CD4-positive, alpha-beta memory T cell (primary cell): ENCODE results near the gene ZSCAN22. TPM values are rescaled to one million over a fixed set of nuclear protein-coding genes. Genes with fewer than 3 reads are reported as not detected.

Experiments
- CTCF ChIA-PET: fragments of 350-600 bp; sonication (Branson Sonifier 250); formaldehyde crosslinking; loops from one replicate; lab custom pipeline; 2021; ENCODE audit warnings: inconsistent platforms; ENCODE audit not compliant: partially characterized antibody; lab: Charles Lee
- POLR2A ChIA-PET: fragments of 350-600 bp; sonication (Branson Sonifier 250); formaldehyde crosslinking; loops from one replicate; lab custom pipeline; 2021; ENCODE audit not compliant: partially characterized antibody; lab: Charles Lee
- DNase-seq, 5 donors: peaks; one replicate each; pipeline versions ENCODE4 v3.0.0 to v3.0.0-alpha.2; 2020 to 2022; ENCODE audit warnings: mixed read lengths in 1 of 5
- H3K27ac ChIP-seq: one replicate; pipeline ENCODE4 v1.7.0; 2013; ENCODE audit warnings: low read depth, low read length
- H3K27me3 ChIP-seq: 2 replicates; pipeline ENCODE4 v1.7.0; 2013; ENCODE audit warnings: mild to moderate bottlenecking, low read length, moderate library complexity; ENCODE audit not compliant: insufficient read depth
- H3K36me3 ChIP-seq: 2 replicates; pipeline ENCODE4 v1.7.0; 2013; ENCODE audit warnings: mild to moderate bottlenecking, low read length, moderate library complexity; ENCODE audit not compliant: insufficient read depth
- H3K4me1 ChIP-seq: 2 replicates; pipeline ENCODE4 v1.7.0; 2013; ENCODE audit warnings: mild to moderate bottlenecking, low read length, moderate library complexity; ENCODE audit not compliant: insufficient read depth
- H3K4me3 ChIP-seq, 2 donors: one replicate each; pipeline ENCODE4 v1.7.0; 2013; ENCODE audit warnings: low read length in 2 of 2, mild to moderate bottlenecking in 1 of 2
- H3K9me3 ChIP-seq, 2 donors: one replicate each; pipeline ENCODE4 v1.7.0; 2013; ENCODE audit warnings: low read length in 2 of 2, control low read depth in 1 of 2; ENCODE audit not compliant: control insufficient read depth in 1 of 2
- H3K27ac Mint-ChIP-seq, 7 donors: one replicate each; pipeline ENCODE4 v1.8.0; 2020 to 2021; ENCODE audit warnings: mixed read lengths in 7 of 7, mild to moderate bottlenecking in 6 of 7, inconsistent platforms in 3 of 7, moderate library complexity in 3 of 7
- H3K27me3 Mint-ChIP-seq, 2 donors: one replicate each; pipeline ENCODE4 v1.8.0; 2020 to 2021; ENCODE audit warnings: mixed read lengths in 2 of 2
- H3K36me3 Mint-ChIP-seq, 2 donors: one replicate each; pipeline ENCODE4 v1.8.0; 2020 to 2021; ENCODE audit warnings: mixed read lengths in 2 of 2, inconsistent platforms in 1 of 2, mild to moderate bottlenecking in 1 of 2
- H3K4me1 Mint-ChIP-seq, 4 donors: one replicate each; pipeline ENCODE4 v1.8.0; 2020 to 2021; ENCODE audit warnings: mixed read lengths in 4 of 4, mild to moderate bottlenecking in 1 of 4
- H3K4me3 Mint-ChIP-seq, 8 donors: one replicate each; pipeline ENCODE4 v1.8.0; 2020 to 2021; ENCODE audit warnings: mixed read lengths in 8 of 8, mild to moderate bottlenecking in 7 of 8, moderate library complexity in 6 of 8, inconsistent platforms in 3 of 8
- H3K9me3 Mint-ChIP-seq, 8 donors: one replicate each; pipeline ENCODE4 v1.8.0; 2020 to 2021; ENCODE audit warnings: mixed read lengths in 8 of 8, mild to moderate bottlenecking in 5 of 8, inconsistent platforms in 3 of 8, moderate library complexity in 1 of 8
- intact Hi-C: fragments of 100-400 bp; cut with micrococcal nuclease; formaldehyde crosslinking; loops from one replicate; pipeline ENCODE4 v1.15.1; 2023
- polyA plus RNA-seq, 2 donors: library from polyadenylated mRNA; unstranded; fragments of 300-500 nt; fragmentation: Illumina TruSeq; gene quantifications; one replicate each; pipeline ENCODE4 v1.2.3, GENCODE V29; 2021
- total RNA-seq, 2 experiments: library from RNA; stranded (reverse); gene quantifications; one replicate each; pipeline ENCODE4 v1.2.3, GENCODE V29; 2021

The ZSCAN22 gene
- total and polyA plus RNA-seq, 4 experiments from 2014 or later, result 0.36 to 5.3 (median 4.2) TPM

DNA sequence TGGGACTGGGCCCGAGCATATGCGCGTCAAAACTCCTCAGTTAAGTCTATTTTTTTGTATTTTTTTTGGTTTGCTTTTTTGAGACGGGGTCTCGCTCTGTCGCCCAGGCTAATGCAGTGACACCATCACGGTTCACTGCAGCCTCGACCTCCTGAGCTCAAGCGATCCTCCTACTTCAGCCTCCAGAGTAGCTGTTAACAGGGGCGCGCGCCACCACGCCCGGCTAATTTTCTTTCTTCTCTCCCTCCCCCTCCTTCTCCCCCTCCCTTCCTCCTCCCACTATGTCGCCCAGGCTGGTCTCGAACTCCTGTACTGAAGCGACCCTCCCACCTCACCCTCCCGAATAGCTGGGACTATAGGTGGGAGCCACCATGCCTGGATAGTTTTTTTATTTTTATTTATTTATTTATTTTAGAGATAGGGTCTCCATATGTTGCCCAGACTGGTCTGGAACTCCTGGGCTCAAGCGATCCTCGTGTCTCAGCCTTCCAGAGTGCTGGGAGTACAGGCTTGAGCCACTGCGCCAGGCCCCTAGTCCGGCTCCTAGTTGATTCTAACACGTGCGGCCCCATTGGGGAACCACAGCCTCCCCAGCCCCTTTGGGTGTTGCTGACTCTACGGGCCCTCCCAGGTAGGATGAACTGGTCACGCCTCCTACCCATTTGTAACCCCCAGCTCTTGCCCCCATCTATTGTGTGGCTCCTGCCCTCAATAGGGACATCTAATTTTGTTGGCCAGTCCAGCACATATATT is 54.8 kb downstream of the ZSCAN22 start:
- intact Hi-C loops, result loop anchor here (1.0 to 10.0 kb wide), 13 partner anchors 19 to 198 kb away; partner anchors contain the start of genes ERVK3-1, ZNF132, ZNF274 and ZNF324
- peak overlapping the region; percentile 91 to 97 (median 94) for H3K4me3 Mint-ChIP-seq
- Histone ChIP-seq H3K4me1 (peaks cover 32% of the 10 kb centered on the region), H3K4me3 (peak overlapping the region; percentile 61 to 85), H3K36me3 (no peaks in the 10 kb centered on the region), H3K27me3 (no peaks in the 10 kb centered on the region), H3K27ac (peak overlapping the region; percentile 89), H3K9me3 (no peaks in the 10 kb centered on the region)
- H3K4me1 Mint-ChIP-seq, result peaks cover 20 to 47% (median 30%) of the 10 kb centered on the region in 4 donors
- H3K27me3 Mint-ChIP-seq, result no peaks in the 10 kb centered on the region
- H3K27ac Mint-ChIP-seq, result peak overlapping the region; percentile 84 to 98 (median 97)
- H3K9me3 Mint-ChIP-seq, result peaks cover 0 to 2% (median 0%) of the 10 kb centered on the region in 8 donors
- ChIA-PET CTCF (interaction anchor here (1.0 to 1.1 kb wide), 2 partner anchors 19 to 74 kb away, joined by 3 to 4 read pairs; partner anchors contain the start of gene ZNF497), POLR2A (interaction anchor here (0.6 to 3.6 kb wide), 12 partner anchors 8 to 162 kb away, joined by 3 to 44 read pairs (median 5); partner anchors contain the start of genes TRIM28, ZBTB45, ZNF324B and ZNF497)
- DNase-seq, result no peak
- H3K36me3 Mint-ChIP-seq, result peaks cover 0 to 4% of the 10 kb centered on the region in 2 donors

DNA sequence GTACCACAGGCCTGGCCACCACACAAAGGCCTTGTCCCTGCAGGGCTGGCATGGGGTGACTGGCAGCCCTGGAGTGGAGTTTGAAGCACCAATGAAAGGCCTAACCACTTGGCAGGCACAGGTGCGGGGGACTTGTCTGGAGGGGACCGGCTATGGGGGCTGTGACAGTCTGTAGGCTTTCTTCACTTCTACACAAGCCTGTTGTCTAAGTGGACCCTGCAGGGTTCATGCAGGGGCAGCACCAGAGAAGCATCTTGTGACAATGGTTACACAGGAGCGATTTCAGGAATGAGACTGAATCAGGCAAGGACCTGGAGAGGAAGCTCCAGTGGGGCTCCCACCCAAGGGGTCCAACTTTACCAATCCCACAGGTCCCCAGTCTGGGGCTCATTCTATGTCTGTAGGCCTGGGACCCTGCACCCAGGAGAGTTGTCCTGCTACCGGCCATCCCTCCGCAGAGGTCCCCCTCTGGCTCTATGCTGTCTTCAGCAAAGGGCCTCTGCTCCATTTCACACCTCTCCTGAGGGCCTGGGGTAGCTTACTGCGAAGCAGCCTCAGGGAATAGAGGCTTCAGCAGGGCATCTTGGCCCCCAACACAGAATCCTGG is 56.3 kb downstream of the ZSCAN22 start:
- Histone ChIP-seq H3K36me3 (peaks cover under 1% of the 10 kb centered on the region), H3K9me3 (no peaks in the 10 kb centered on the region), H3K27ac (no peak overlapping the region), H3K4me1 (peaks cover 39% of the 10 kb centered on the region), H3K4me3 (no peak overlapping the region), H3K27me3 (no peaks in the 10 kb centered on the region)
- POLR2A ChIA-PET, result interaction anchor here (1.5 kb wide), 1 partner anchor 10 kb away, joined by 3 read pairs; no protein-coding TSS in a partner anchor
- CTCF ChIA-PET, result no interaction called here
- Mint-ChIP-seq H3K9me3 (peaks cover 0 to 2% (median 0%) of the 10 kb centered on the region in 8 donors), H3K27me3 (no peaks in the 10 kb centered on the region), H3K36me3 (peaks cover 3 to 16% of the 10 kb centered on the region in 2 donors), H3K4me1 (peaks cover 26 to 61% (median 39%) of the 10 kb centered on the region in 4 donors), H3K4me3 (peak overlapping the region in 6 of 8 donors; percentile 26 to 61 (median 36)), H3K27ac (peak overlapping the region in 4 of 7 donors; percentile 4 to 77 (median 66))
- intact Hi-C loops, result loop anchor here (10.0 kb wide), 1 partner anchor 158 kb away; the partner anchor contains the start of gene ZNF544
- no peak for DNase-seq

DNA sequence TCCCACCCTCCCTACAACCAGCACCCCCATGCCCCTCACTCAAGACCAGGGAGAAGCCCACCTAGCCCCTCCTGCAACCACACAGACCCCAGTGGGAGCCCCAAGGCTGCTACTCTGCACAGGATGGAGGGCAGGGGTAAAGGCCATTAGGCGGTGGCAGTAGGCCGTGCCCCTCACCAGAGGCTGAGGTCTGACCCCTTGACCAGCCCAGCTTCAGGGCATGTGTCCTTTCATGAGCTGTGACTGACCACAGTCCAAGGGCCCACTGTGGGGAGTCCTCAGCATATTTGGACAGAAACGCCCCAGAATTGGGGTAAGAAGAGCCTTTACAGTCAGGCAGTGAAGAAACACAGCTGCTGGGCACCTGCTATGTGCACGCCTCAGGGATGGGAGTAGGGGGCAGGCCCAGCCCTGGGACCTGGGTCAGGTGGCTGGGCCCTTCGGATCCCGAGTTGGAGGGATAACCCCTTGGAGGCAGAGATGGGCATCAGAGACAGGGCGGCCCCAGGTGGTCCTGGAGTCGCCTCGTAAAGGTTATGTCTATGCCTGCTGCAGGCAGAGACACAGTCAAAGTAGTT is 58.6 kb downstream of the ZSCAN22 start:
- CTCF ChIA-PET, result no interaction called here
- Mint-ChIP-seq H3K4me1 (peaks cover 24 to 59% (median 40%) of the 10 kb centered on the region in 4 donors), H3K27me3 (no peaks in the 10 kb centered on the region), H3K27ac (peak overlapping the region; percentile 96 to 98 (median 98)), H3K36me3 (peaks cover 17 to 30% of the 10 kb centered on the region in 2 donors), H3K4me3 (peak overlapping the region; percentile 93 to 99 (median 96)), H3K9me3 (peaks cover 0 to 2% (median 0%) of the 10 kb centered on the region in 8 donors)
- H3K9me3 ChIP-seq, result no peaks in the 10 kb centered on the region
- peak overlapping the region; percentile 89 for H3K27ac ChIP-seq
- POLR2A ChIA-PET, result interaction anchor here (1.0 to 3.2 kb wide), 8 partner anchors 12 to 107 kb away, joined by 3 to 30 read pairs (median 4); partner anchors contain the start of genes ERVK3-1, ZNF446, ZNF497 and ZNF584
- peaks cover 39% of the 10 kb centered on the region for H3K4me1 ChIP-seq
- intact Hi-C loops, result loop anchor here (10.0 kb wide), 1 partner anchor 161 kb away; the partner anchor contains the start of gene ZNF544
- H3K4me3 ChIP-seq, result peak overlapping the region in 1 of 2 donors; percentile 56
- H3K27me3 ChIP-seq, result no peaks in the 10 kb centered on the region
- DNase-seq, result no peak
- H3K36me3 ChIP-seq, result peaks cover 11% of the 10 kb centered on the region

DNA sequence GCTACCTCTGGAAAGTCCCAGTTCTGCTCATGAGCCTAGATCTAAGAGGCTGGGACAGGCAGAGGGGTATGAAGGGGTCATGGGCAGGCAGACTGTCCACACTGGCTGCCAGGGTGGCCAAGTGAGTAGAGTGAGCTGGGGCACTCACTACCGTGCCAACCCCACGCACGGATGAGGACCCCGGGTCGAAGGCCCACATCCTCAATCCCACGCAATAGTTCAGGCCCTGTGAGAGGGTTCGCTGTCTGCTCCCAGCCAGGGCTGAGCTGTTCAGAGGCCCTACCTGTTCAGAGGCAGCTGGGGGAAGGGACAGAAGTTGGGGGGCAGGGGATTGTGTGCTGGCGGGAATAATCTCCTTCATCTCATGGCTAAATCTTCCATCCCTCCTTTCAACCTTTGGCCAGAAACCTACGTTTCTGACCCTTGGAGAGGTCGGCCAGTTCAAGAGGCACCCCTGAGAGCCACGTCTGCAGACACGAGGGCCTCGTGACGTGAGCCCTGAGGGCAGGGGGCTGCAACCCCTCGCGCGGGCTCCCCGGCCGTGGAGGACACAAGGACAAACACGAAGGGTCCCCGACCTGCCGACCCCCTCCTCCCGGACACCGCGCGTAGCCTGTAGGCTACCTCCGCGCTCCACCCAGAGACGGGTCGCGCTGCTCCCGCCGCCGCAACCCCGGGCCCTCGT is 59.2 kb downstream of the ZSCAN22 start:
- CTCF ChIA-PET, result no interaction called here

DNA sequence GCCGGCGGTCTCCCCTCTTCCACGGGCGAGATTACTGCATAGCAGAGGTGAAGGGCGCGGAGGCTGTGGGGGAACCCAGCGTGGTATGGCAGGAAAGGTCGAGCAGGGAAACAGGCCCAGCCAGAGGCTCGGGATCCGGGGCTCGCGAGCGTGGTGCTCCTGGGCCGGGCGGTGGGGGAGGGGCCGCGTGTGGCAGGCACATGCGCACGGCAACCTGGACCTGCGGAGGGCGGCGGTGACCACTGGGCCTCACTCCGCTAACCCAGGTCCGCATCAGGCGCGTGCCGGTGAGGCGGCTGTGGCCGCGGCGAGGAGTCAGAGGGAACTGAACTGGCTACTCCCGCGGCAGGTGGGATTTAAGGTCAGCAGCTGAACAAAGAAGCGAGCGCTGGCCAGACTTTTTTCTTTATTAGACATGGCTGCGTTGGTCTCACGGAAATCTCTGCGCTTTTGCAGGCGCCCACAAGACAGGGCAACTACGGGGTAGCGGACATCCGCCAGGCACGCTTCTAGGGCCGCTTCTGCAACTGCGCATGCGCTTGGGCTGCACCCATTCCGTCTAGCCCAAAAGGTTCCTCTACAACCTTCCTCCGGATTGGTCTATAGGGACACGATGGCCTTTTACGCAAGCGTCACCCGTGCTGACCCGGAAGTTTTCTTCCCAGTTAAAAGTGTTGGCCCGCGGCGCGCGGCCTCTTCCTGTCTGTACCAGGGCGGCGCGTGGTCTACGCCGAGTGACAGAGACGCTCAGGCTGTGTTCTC is 60.0 kb downstream of the ZSCAN22 start, which contains the start of gene RPS5:
Gene RPS5 (plus strand): TSS at position 694 of the 762 bp plus-strand sequence. CDS start 869 bp downstream, outside the sequence.
- H3K36me3 ChIP-seq, result peaks cover 20% of the 10 kb centered on the region
- CTCF ChIA-PET, result no interaction called here

More for the DNA sequence above, 59.2 kb downstream of the ZSCAN22 start:
- POLR2A ChIA-PET, result interaction anchor here (0.6 to 3.2 kb wide), 14 partner anchors 12 to 536 kb away, joined by 3 to 30 read pairs (median 4); partner anchors contain the start of genes ERVK3-1, ZBTB45, ZNF274 and ZNF446
- Mint-ChIP-seq H3K9me3 (peaks cover 0 to 2% (median 0%) of the 10 kb centered on the region in 8 donors), H3K4me1 (peaks cover 27 to 64% (median 41%) of the 10 kb centered on the region in 4 donors), H3K4me3 (peak overlapping the region; percentile 93 to 99 (median 96)), H3K27me3 (no peaks in the 10 kb centered on the region), H3K36me3 (peaks cover 17 to 35% of the 10 kb centered on the region in 2 donors), H3K27ac (peak overlapping the region; percentile 96 to 99 (median 98))
- Histone ChIP-seq H3K4me1 (peaks cover 42% of the 10 kb centered on the region), H3K36me3 (peaks cover 16% of the 10 kb centered on the region), H3K4me3 (peak overlapping the region; percentile 56 to 65), H3K9me3 (no peaks in the 10 kb centered on the region), H3K27ac (peak overlapping the region; percentile 89), H3K27me3 (no peaks in the 10 kb centered on the region)
- intact Hi-C loops, result loop anchor here (10.0 kb wide), 1 partner anchor 161 kb away; the partner anchor contains the start of gene ZNF544
- peak in 1 of 5 donors; percentile 17 for DNase-seq

More for the DNA sequence above, 60.0 kb downstream of the ZSCAN22 start, which contains the start of gene RPS5:
- peaks cover 17 to 36% of the 10 kb centered on the region in 2 donors for H3K36me3 Mint-ChIP-seq
- no peaks in the 10 kb centered on the region for H3K9me3 ChIP-seq
- H3K4me3 Mint-ChIP-seq, result peak within 1 kb of the TSS; percentile 93 to 99 (median 96)
- H3K27ac Mint-ChIP-seq, result peak within 1 kb of the TSS; percentile 96 to 99 (median 98)
- DNase-seq, result peak; percentile 94 to 99 (median 98)
- peaks cover 41% of the 10 kb centered on the region for H3K4me1 ChIP-seq
- H3K27me3 Mint-ChIP-seq, result no peaks in the 10 kb centered on the region
- H3K27ac ChIP-seq, result peak within 1 kb of the TSS; percentile 89
- POLR2A ChIA-PET, result interaction anchor here (0.6 to 3.2 kb wide), 18 partner anchors 13 to 537 kb away, joined by 3 to 30 read pairs (median 4); partner anchors contain the start of genes ERVK3-1, ZBTB45, ZNF274 and ZNF324B
- intact Hi-C loops, result loop anchor here (1.0 to 10.0 kb wide), 7 partner anchors 15 to 162 kb away; partner anchors contain the start of genes ERVK3-1, ZNF132, ZNF544 and ZNF584
- H3K4me3 ChIP-seq, result peak within 1 kb of the TSS; percentile 56 to 65
- peaks cover 0 to 2% (median 0%) of the 10 kb centered on the region in 8 donors for H3K9me3 Mint-ChIP-seq
- peaks cover 27 to 60% (median 39%) of the 10 kb centered on the region in 4 donors for H3K4me1 Mint-ChIP-seq
- no peaks in the 10 kb centered on the region for H3K27me3 ChIP-seq
